NCI-H2029 (cell line): Measurements from ENCODE around the gene RALGPS1.
"Not testable (repeated sequence)": the region's sequence is repeated elsewhere in the genome, so short reads cannot be mapped to it uniquely, and the experiment has no call there.

ENCODE experiments used
- DNase-seq: peaks from one replicate; lab custom pipeline; 2025; lab: John Stamatoyannopoulos, UW

Gene RALGPS1

DNA sequence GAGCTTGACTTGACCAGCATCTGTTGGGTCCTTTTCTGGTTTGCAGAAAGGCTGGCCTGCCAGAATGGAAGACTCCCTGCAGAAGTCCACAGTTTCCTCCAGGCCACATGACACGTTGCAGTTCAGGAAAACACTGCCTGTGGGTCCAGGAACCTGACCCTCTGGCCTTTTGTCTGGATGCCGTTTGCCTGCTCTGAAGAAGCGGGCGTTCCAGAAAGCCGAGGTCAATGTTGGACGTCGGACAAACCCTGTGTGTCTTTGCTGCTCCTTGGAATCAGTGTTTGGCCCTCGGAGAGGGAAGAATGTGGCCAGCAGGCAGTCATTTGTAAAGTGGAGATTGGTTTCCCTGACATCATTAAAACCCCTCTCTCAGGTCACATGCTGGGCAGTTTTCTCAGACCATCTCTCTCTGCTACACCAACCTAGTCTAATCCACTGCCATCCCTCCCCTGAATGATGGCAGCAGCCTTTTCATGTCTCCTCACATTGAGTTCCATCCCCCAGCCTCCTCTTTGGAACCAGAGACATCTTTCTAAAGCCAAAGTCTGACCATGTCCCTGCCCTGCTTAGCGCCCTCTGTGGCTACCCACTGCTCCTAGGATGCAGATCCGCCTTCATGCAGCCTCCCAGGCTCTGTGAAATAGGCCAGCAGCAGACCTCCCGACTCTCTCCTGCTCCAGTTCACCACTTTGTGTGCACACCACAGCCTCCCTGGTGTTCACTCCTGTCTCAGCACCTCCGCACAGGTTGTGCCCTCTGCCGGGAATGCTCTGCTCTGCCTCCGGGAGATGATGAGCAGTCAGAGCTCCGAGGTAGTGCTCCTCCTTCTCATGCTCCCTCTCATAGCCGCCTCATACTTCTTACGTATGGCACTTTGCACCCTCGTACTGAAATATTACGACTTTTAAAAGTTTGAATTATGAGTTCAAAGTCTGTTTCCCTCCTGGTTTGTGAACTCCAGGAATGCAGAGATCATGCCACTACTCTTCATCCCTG lies 75.6 kb downstream of the RALGPS1 start:
- DNase-seq: no peak

- DNase-seq: no peak
These were observed 76.6 kb downstream of the RALGPS1 start for GRCh38 chr9:126991183-126991582.

DNA sequence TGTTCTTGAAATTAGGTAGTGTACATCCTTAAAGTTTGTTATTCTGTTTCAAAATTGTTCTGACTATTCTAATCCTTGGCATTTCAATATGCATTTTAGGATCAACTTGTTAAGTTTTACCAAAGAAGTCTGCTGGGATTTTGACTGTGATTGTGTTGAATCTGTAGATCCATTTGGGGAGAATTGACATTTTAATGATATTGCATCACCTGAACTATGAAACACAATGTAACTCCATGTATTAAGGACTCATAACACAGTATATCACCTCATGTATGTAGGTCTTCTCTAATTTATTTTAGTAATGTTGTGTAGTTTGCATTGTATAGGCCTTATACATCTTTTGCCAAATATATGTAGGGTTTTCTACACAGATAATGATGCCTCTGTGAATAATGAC lies 77.8 kb downstream of the RALGPS1 start:
- no peak for DNase-seq

DNA sequence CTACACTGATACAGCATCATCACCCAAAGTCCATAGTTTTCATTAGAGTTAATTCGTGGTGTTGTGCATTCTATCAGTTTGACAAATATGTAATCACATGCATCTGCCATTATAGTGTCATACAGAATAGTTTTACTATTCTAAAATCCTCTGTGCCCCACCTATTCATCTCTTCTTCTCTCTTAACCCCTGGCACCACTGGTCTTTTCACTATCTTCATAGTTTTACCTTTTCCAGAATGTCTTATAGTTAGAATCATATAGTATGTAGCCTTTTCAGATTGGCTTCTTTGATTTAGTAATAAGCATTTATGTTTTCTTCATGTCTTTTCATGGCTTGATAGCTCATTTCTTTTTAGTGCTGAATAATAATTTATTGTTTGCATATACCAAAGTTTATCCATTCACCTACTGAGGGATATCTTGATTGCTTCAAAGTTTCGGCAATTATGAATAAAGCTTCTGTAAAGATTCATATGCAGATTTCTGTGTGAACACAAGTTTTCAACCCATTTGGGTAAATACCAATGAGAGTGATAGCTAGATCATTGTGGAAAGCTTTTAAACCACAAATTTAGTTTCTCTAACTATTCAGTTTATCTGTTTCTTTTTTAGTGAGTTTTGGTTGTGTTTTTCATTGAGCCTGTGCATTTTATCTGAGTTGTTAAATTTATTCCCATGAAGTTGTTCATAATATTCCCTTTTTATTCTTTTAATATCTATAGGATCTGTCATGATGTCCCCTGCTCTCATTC lies 84.9 kb downstream of the RALGPS1 start:
- no peak for DNase-seq

GRCh38 chr9:127004946-127005769 lies 90.6 kb downstream of the RALGPS1 start:
- no peak for DNase-seq

DNA sequence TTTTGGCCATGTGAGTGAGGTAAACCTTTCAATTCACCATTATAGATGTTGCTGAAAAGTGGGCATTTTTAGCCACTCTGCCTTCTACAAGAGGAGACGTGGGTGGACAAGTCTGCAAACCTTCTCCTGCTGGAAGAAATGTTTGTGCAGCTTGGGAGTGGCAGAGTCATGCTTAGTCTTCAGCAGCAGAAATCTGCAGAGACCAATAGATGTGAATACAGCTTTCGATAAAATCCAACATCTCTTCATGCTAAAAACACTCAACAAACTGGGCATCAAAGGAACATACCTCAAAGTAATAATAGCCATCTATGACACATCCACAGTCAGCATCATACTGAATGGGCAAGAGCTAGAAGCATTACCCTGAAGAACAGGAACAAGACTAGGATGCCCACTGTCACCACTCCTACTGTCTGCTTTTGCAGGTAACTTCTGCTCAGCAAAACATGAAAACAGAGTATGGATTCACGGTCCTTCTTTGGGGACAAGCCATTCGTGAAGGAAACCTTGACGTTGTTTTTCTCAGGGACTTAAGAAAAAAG lies 91.3 kb downstream of the RALGPS1 start:
- DNase-seq: no peak

- DNase-seq: no peak
These were observed 93.1 kb downstream of the RALGPS1 start for GRCh38 chr9:127007638-127008037.

GRCh38 chr9:127008076-127008475 lies 93.5 kb downstream of the RALGPS1 start:
- DNase-seq: no peak

DNA sequence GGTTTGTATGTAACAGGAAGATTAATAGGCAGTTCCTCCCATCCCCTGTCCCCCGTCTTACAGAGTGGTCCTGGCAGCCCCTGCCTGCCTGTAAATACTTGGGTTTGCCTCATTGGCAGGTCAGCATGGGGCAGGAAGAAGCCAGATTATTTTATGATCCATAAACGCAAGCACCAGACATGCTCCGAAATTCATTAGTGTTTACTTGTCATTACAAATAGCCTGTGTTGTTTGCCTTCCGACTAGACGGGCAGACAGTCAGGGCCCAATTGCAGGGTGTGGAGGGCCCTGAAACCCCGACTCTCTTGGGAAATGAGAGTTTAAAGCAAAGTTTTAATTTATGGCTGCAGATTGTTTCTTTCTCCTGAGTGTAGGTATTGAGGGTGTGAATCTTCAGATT lies 97.2 kb downstream of the RALGPS1 start:
- DNase-seq: no peak

DNA sequence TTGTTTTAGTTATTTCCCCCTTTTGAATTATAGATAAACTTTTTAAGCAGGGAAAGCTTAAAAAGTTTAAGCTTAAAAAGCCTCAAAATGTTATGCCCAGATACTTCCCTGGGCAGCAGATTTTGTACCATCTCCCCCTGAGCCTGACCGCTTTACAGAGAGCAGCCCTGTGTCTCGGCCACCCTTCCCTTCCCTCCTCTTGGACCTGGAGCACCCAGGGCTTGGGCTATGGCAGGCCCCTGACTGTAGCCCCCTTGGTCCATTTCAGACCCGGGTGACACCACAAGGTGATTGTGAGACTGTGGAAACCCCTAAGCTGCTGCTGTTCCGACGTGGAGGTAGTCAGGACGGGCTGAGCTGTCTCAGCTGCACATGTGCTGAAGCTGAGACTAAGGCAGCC lies 97.7 kb downstream of the RALGPS1 start:
- DNase-seq: no peak

GRCh38 chr9:127013597-127013996 lies 99.0 kb downstream of the RALGPS1 start:
- DNase-seq: no peak

- DNase-seq: no peak
These were observed 99.8 kb downstream of the RALGPS1 start for GRCh38 chr9:127014216-127014909.

- DNase-seq: no peak
These were observed 100.4 kb downstream of the RALGPS1 start for GRCh38 chr9:127014910-127015540.

GRCh38 chr9:127015921-127016512 lies 101.4 kb downstream of the RALGPS1 start:
- no peak for DNase-seq

GRCh38 chr9:127017979-127018378 lies 103.4 kb downstream of the RALGPS1 start:
- DNase-seq: not testable (repeated sequence)

GRCh38 chr9:127018935-127019334 lies 104.4 kb downstream of the RALGPS1 start:
- no peak for DNase-seq

- no peak for DNase-seq
These were observed 105.6 kb downstream of the RALGPS1 start for GRCh38 chr9:127020036-127020801.

DNA sequence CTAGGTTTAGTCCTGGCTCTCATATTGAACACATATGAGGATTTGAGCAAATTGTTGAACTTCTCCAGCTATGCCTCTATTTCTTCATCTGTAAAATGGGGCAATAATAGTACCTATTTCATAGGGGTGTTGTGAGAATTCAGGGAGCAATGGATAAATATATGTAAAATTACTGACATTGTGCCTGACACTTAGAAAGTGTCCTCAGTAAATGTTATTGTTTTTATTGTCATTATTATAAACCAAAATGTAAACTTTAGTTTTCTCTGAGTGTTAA lies 106.2 kb downstream of the RALGPS1 start:
- DNase-seq: no peak

- DNase-seq: no peak
These were observed 107.2 kb downstream of the RALGPS1 start for GRCh38 chr9:127021664-127022363.
